Neural cell (in vitro differentiated cells): ENCODE measurements around the gene CGRRF1.

Experiments used
- CTCF ChIP-seq: fragments of 450-650 bp; IDR thresholded peaks from 2 replicates; pipeline ENCODE4 v1.5.1; 2014; ENCODE audit warnings: antibody characterized with exemption, mild to moderate bottlenecking, moderate library complexity; ENCODE audit not compliant: poor library complexity, severe bottlenecking
- EP300 ChIP-seq: fragments of 450-650 bp; conservative IDR thresholded peaks from 2 replicates; pipeline ENCODE4 v1.6.1; 2014; ENCODE audit warnings: antibody characterized with exemption, mild to moderate bottlenecking, moderate library complexity; ENCODE audit not compliant: poor library complexity, severe bottlenecking
- EZH2 ChIP-seq: fragments of 200-600, 300-800 bp; shearing (Covaris generic), sonication (generic); IDR thresholded peaks from 2 replicates; pipeline ENCODE4 v1.6.1; 2014; ENCODE audit warnings: antibody characterized with exemption, low read length, borderline replicate concordance, mild to moderate bottlenecking; ENCODE audit not compliant: insufficient read depth, poor library complexity, severe bottlenecking
- MXI1 ChIP-seq: fragments of 450-650 bp; conservative IDR thresholded peaks from 2 replicates; pipeline ENCODE4 v1.6.1; 2014; ENCODE audit warnings: antibody characterized with exemption, mild to moderate bottlenecking; ENCODE audit not compliant: poor library complexity, severe bottlenecking
- POLR2AphosphoS5 ChIP-seq: IDR thresholded peaks from 2 replicates; pipeline ENCODE4 v1.6.1; 2012
- RAD21 ChIP-seq: fragments of 450-650 bp; conservative IDR thresholded peaks from 2 replicates; pipeline ENCODE4 v1.6.1; 2014; ENCODE audit warnings: antibody characterized with exemption, mild to moderate bottlenecking, moderate library complexity
- TAF1 ChIP-seq: IDR thresholded peaks from 2 replicates; pipeline ENCODE4 v1.6.1; 2012; ENCODE audit warnings: low read depth

DNA sequence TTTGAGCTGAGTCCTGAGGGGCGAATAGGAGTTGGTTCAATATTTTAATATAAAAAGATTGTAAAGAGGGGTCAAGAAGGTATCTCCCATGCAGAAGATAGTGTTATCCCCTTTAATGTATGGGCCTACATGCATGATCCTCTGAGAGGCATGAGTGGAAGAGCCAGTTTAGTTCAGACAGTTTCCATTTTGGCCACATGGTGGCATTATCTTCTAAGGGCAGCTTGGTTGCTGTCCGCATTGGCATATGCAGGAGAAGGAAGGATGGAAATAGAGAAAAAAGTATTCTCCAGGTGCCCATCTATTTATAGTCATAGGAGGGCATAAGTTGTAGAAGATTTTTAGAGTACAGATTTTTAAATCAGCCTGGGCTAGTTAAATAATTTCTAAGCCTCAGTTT lies 62.6 kb downstream of the CGRRF1 start:
- TF ChIP-seq CTCF (peak; percentile 52), TAF1 (no peak), EP300 (no peak), POLR2AphosphoS5 (no peak), EZH2 (no peak), RAD21 (peak; percentile 56), MXI1 (no peak)
